PC-9 (cell line): ENCODE data around the gene DNALI1. TPM values are rescaled to one million over a fixed set of nuclear protein-coding genes. Genes with fewer than 3 reads are reported as not detected.

Experiments
- BruUV-seq: library from RNA; stranded (reverse); fragments of 400-500 nt; replicated peaks from 2 replicates; lab custom pipeline; 2021; lab: Mats Ljungman, UMichigan
- CTCF ChIA-PET: fragments of 300-600 bp; sonication (Branson Sonifier 250); formaldehyde crosslinking; loops from one replicate; lab custom pipeline; 2022; ENCODE audit warnings: antibody characterized with exemption; lab: Charles Lee
- POLR2A ChIA-PET: fragments of 300-600 bp; sonication (Branson Sonifier 250); formaldehyde crosslinking; loops from one replicate; lab custom pipeline; 2022; ENCODE audit warnings: antibody characterized with exemption; ENCODE audit not compliant: unreplicated experiment; lab: Charles Lee
- DNase-seq, 2 experiments: peaks; one replicate each; pipeline versions ENCODE4 v3.0.0 to v3.0.0-alpha.2; 2015 to 2022; ENCODE audit warnings: mixed read lengths in 1 of 2
- H2AFZ ChIP-seq: fragments of 200-600 bp; sonication (generic); 2 replicates; pipeline ENCODE4 v1.8.1; 2017; ENCODE audit warnings: antibody characterized with exemption
- H3F3A ChIP-seq: fragments of 200-600 bp; sonication (generic); 2 replicates; pipeline ENCODE4 v1.8.1; 2017; ENCODE audit warnings: antibody characterized with exemption, mild to moderate bottlenecking, low read depth; ENCODE audit not compliant: insufficient read depth
- H3K27ac ChIP-seq: fragments of 200-600 bp; sonication (generic); 2 replicates; pipeline ENCODE4 v1.6.1; 2016; ENCODE audit warnings: mixed run types
- H3K27me3 ChIP-seq: fragments of 200-600 bp; sonication (generic); 2 replicates; pipeline ENCODE4 v1.6.1; 2016; ENCODE audit warnings: low read depth, mixed run types; ENCODE audit not compliant: insufficient read depth
- H3K36me3 ChIP-seq: fragments of 200-600 bp; sonication (generic); 2 replicates; pipeline ENCODE4 v1.6.1; 2016; ENCODE audit warnings: low read depth, mixed run types
- H3K4me1 ChIP-seq: fragments of 200-600 bp; sonication (generic); replicated peaks from 2 replicates; pipeline ENCODE4 v1.6.1; 2016; ENCODE audit warnings: mixed run types; ENCODE audit not compliant: insufficient read depth
- H3K4me2 ChIP-seq: fragments of 200-600 bp; sonication (generic); 2 replicates; pipeline ENCODE4 v1.6.1; 2017; ENCODE audit warnings: mixed run types
- H3K4me3 ChIP-seq: fragments of 200-600 bp; sonication (generic); 2 replicates; pipeline ENCODE4 v1.6.1; 2016; ENCODE audit warnings: mixed run types
- H3K79me2 ChIP-seq: fragments of 200-600 bp; sonication (generic); 2 replicates; pipeline ENCODE4 v1.6.1; 2017; ENCODE audit warnings: low read depth, mixed run types
- H3K9me2 ChIP-seq: fragments of 200-600 bp; sonication (generic); 2 replicates; pipeline ENCODE4 v1.8.1; 2017; ENCODE audit warnings: mild to moderate bottlenecking; ENCODE audit not compliant: insufficient read depth
- H3K9me3 ChIP-seq: fragments of 200-600 bp; sonication (generic); 2 replicates; pipeline ENCODE4 v1.8.1; 2016; ENCODE audit warnings: low read depth; ENCODE audit not compliant: insufficient read depth
- H4K20me1 ChIP-seq: fragments of 200-600 bp; sonication (generic); 2 replicates; pipeline ENCODE4 v1.8.1; 2017; ENCODE audit not compliant: insufficient read depth
- CTCF ChIP-seq: fragments of 200-600 bp; sonication (generic); conservative IDR thresholded peaks from 2 replicates; pipeline ENCODE4 v1.6.1; 2017; ENCODE audit warnings: mixed run types, antibody characterized with exemption, mild to moderate bottlenecking, moderate library complexity
- EZH2 ChIP-seq: fragments of 200-600 bp; sonication (generic); IDR thresholded peaks from 2 replicates; pipeline ENCODE4 v1.8.0; 2017; ENCODE audit warnings: antibody characterized with exemption, low read depth
- intact Hi-C: fragments of 100-400 bp; cut with micrococcal nuclease; formaldehyde crosslinking; loops from one replicate; pipeline ENCODE4 v1.10.0; 2022; ENCODE audit not compliant: unreplicated experiment
- total RNA-seq: library from RNA; stranded (reverse); gene quantifications from 2 replicates; pipeline ENCODE4 v1.2.3, GENCODE V29; 2021

Gene DNALI1
- total RNA-seq, 1 experiment from 2014 or later, result not detected

- H3K4me3 ChIP-seq, result no peak overlapping the region
- BruUV-seq, result no TSS peak
- H3K36me3 ChIP-seq, result no peaks in the 10 kb centered on the region
- TF ChIP-seq EZH2 (no peak), CTCF (no peak)
- H3K79me2 ChIP-seq, result no peaks in the 10 kb centered on the region
- intact Hi-C loops, result no loop called here
- no peak overlapping the region for H3K4me2 ChIP-seq
- DNase-seq, result no peak
- no peak overlapping the region for H3K27ac ChIP-seq
- no peaks in the 10 kb centered on the region for H4K20me1 ChIP-seq
- H2AFZ ChIP-seq, result no peak overlapping the region
- peaks cover 96% of the 10 kb centered on the region for H3K27me3 ChIP-seq
- no peaks in the 10 kb centered on the region for H3F3A ChIP-seq
- no peaks in the 10 kb centered on the region for H3K9me2 ChIP-seq
- ChIA-PET CTCF (interaction anchor here (0.6 kb wide), 1 partner anchor 63 kb away, joined by 3 read pairs; no protein-coding TSS in a partner anchor), POLR2A (no interaction called here)
- H3K4me1 ChIP-seq, result no peaks in the 10 kb centered on the region
- no peaks in the 10 kb centered on the region for H3K9me3 ChIP-seq
Measured at GRCh38 chr1:37612186-37612585, 55.4 kb downstream of the DNALI1 start.

GRCh38 chr1:37614105-37614504, 57.4 kb downstream of the DNALI1 start:
- no peaks in the 10 kb centered on the region for H3K4me1 ChIP-seq
- H3K9me2 ChIP-seq, result no peaks in the 10 kb centered on the region
- H3K79me2 ChIP-seq, result no peaks in the 10 kb centered on the region
- no peaks in the 10 kb centered on the region for H4K20me1 ChIP-seq
- H3K36me3 ChIP-seq, result no peaks in the 10 kb centered on the region
- TF ChIP-seq EZH2 (no peak), CTCF (no peak)
- ChIA-PET CTCF (no interaction called here), POLR2A (no interaction called here)
- no peaks in the 10 kb centered on the region for H3K9me3 ChIP-seq
- no peak overlapping the region for H2AFZ ChIP-seq
- BruUV-seq, result no TSS peak
- H3K4me3 ChIP-seq, result no peak overlapping the region
- H3K4me2 ChIP-seq, result no peak overlapping the region
- no peaks in the 10 kb centered on the region for H3F3A ChIP-seq
- DNase-seq, result no peak
- H3K27ac ChIP-seq, result no peak overlapping the region
- peaks cover 95% of the 10 kb centered on the region for H3K27me3 ChIP-seq
- intact Hi-C loops, result no loop called here

- no TSS peak for BruUV-seq
- H3K4me3 ChIP-seq, result no peak overlapping the region
- CTCF ChIA-PET, result no interaction called here
- H2AFZ ChIP-seq, result no peak overlapping the region
- no peaks in the 10 kb centered on the region for H4K20me1 ChIP-seq
- no peaks in the 10 kb centered on the region for H3K36me3 ChIP-seq
- H3F3A ChIP-seq, result no peaks in the 10 kb centered on the region
- no peaks in the 10 kb centered on the region for H3K9me2 ChIP-seq
- no peak for DNase-seq
- POLR2A ChIA-PET, result no interaction called here
- no peak overlapping the region for H3K27ac ChIP-seq
- intact Hi-C loops, result no loop called here
- no peaks in the 10 kb centered on the region for H3K4me1 ChIP-seq
- H3K79me2 ChIP-seq, result no peaks in the 10 kb centered on the region
- no peak overlapping the region for H3K4me2 ChIP-seq
- TF ChIP-seq EZH2 (no peak), CTCF (no peak)
- no peaks in the 10 kb centered on the region for H3K9me3 ChIP-seq
- peaks cover 95% of the 10 kb centered on the region for H3K27me3 ChIP-seq
Measured at GRCh38 chr1:37616330-37616729, 59.6 kb downstream of the DNALI1 start.

Other genes starting within 250 kb of the DNALI1 start
- 18.7 and 18.9 TPM in 2 replicates for gene ZC3H12A, start 82.4 kb upstream of the DNALI1 start, total RNA-seq
- 72.3 and 88.7 TPM in 2 replicates for gene MEAF6, start 42.2 kb upstream of the DNALI1 start, total RNA-seq
- gene SNIP1, start 2.6 kb upstream of the DNALI1 start, total RNA-seq, result 23.5 and 32.5 TPM in 2 replicates
- gene GNL2, start 39.0 kb downstream of the DNALI1 start, total RNA-seq, result 51.3 and 51.9 TPM in 2 replicates
- gene RSPO1, start 78.0 kb downstream of the DNALI1 start, total RNA-seq, result not detected in 2 replicates
- 42.8 and 57.9 TPM in 2 replicates for gene CDCA8, start 135.6 kb downstream of the DNALI1 start, total RNA-seq
- 7.6 and 12.1 TPM in 2 replicates for gene EPHA10, start 208.2 kb downstream of the DNALI1 start, total RNA-seq
- gene MANEAL, start 236.9 kb downstream of the DNALI1 start, total RNA-seq, result 11.3 and 13.1 TPM in 2 replicates